ENCODE measurements around the gene RCAN3. TPM values are rescaled to one million over a fixed set of nuclear protein-coding genes. Genes with fewer than 3 reads are reported as not detected.

The RCAN3 gene
- total and polyA plus RNA-seq, 2 of the 13 experiments (the other 11 are each of a cell fraction or from before 2014, with no cell fraction given), result 12.2 to 13.3 TPM

- TF ChIP-seq, protein P1, sequence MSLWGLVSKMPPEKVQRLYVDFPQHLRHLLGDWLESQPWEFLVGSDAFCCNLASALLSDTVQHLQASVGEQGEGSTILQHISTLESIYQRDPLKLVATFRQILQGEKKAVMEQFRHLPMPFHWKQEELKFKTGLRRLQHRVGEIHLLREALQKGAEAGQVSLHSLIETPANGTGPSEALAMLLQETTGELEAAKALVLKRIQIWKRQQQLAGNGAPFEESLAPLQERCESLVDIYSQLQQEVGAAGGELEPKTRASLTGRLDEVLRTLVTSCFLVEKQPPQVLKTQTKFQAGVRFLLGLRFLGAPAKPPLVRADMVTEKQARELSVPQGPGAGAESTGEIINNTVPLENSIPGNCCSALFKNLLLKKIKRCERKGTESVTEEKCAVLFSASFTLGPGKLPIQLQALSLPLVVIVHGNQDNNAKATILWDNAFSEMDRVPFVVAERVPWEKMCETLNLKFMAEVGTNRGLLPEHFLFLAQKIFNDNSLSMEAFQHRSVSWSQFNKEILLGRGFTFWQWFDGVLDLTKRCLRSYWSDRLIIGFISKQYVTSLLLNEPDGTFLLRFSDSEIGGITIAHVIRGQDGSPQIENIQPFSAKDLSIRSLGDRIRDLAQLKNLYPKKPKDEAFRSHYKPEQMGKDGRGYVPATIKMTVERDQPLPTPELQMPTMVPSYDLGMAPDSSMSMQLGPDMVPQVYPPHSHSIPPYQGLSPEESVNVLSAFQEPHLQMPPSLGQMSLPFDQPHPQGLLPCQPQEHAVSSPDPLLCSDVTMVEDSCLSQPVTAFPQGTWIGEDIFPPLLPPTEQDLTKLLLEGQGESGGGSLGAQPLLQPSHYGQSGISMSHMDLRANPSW (CRISPR knock-in tag; IDR thresholded peaks at IDR 0.05; ENCODE audit: borderline replicate concordance), result no peak
- TF ChIP-seq NR2F2 (IDR thresholded peaks at IDR 0.05; ENCODE audit: borderline replicate concordance, low read depth) (peak; percentile 84), U2AF1 (optimal IDR thresholded peaks at IDR 0.05; ENCODE audit: low read depth, low read length) (no peak), CREB1 (IDR thresholded peaks at IDR 0.05) (no peak), CREB1 (CRISPR knock-in tag; IDR thresholded peaks at IDR 0.05) (peak; percentile 49), ESRRA (CRISPR knock-in tag; IDR thresholded peaks at IDR 0.05; ENCODE audit: low read depth) (0 out of 2 replicates have a peak, but pooled peaks have one; percentile 63), HOXA3 (CRISPR knock-in tag; IDR thresholded peaks at IDR 0.05) (no peak), ZNF501 (CRISPR knock-in tag; IDR thresholded peaks at IDR 0.05) (peak; percentile 44; the same call in 1 of the 2 replicates), RELA (CRISPR knock-in tag; IDR thresholded peaks at IDR 0.05) (no peak), KDM3A (CRISPR knock-in tag; IDR thresholded peaks at IDR 0.05; ENCODE audit: low read depth) (no peak), TCF12 (IDR thresholded peaks at IDR 0.05) (no peak), TCF12 (CRISPR knock-in tag; IDR thresholded peaks at IDR 0.05) (no peak), HNF4G (IDR thresholded peaks at IDR 0.05; ENCODE audit: borderline replicate concordance, low read depth, low read length) (peak; percentile 55; the same call in 1 of the 2 replicates), HNF4G (CRISPR knock-in tag; IDR thresholded peaks at IDR 0.05; ENCODE audit: borderline replicate concordance, low read depth) (no peak), ZSCAN25 (CRISPR knock-in tag; IDR thresholded peaks at IDR 0.05) (no peak), ZNF431 (CRISPR knock-in tag; IDR thresholded peaks at IDR 0.05; ENCODE audit: borderline replicate concordance, low read depth) (no peak), LCORL (IDR thresholded peaks at IDR 0.05) (no peak), LCORL (CRISPR knock-in tag; IDR thresholded peaks at IDR 0.05) (0 out of 2 replicates have a peak, but pooled peaks have one; percentile 49), SMYD3 (CRISPR knock-in tag; IDR thresholded peaks at IDR 0.05) (no peak)
- TF ChIP-seq, protein P2, sequence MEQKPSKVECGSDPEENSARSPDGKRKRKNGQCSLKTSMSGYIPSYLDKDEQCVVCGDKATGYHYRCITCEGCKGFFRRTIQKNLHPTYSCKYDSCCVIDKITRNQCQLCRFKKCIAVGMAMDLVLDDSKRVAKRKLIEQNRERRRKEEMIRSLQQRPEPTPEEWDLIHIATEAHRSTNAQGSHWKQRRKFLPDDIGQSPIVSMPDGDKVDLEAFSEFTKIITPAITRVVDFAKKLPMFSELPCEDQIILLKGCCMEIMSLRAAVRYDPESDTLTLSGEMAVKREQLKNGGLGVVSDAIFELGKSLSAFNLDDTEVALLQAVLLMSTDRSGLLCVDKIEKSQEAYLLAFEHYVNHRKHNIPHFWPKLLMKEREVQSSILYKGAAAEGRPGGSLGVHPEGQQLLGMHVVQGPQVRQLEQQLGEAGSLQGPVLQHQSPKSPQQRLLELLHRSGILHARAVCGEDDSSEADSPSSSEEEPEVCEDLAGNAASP (CRISPR knock-in tag; IDR thresholded peaks at IDR 0.05; ENCODE audit: borderline replicate concordance), result peak; percentile 61; the same call in 1 of the 2 replicates
- TF ChIP-seq, protein P3, sequence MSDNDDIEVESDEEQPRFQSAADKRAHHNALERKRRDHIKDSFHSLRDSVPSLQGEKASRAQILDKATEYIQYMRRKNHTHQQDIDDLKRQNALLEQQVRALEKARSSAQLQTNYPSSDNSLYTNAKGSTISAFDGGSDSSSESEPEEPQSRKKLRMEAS (IDR thresholded peaks at IDR 0.05), result 0 out of 2 replicates have a peak, but pooled peaks have one; percentile 12
- TF ChIP-seq, protein P4, sequence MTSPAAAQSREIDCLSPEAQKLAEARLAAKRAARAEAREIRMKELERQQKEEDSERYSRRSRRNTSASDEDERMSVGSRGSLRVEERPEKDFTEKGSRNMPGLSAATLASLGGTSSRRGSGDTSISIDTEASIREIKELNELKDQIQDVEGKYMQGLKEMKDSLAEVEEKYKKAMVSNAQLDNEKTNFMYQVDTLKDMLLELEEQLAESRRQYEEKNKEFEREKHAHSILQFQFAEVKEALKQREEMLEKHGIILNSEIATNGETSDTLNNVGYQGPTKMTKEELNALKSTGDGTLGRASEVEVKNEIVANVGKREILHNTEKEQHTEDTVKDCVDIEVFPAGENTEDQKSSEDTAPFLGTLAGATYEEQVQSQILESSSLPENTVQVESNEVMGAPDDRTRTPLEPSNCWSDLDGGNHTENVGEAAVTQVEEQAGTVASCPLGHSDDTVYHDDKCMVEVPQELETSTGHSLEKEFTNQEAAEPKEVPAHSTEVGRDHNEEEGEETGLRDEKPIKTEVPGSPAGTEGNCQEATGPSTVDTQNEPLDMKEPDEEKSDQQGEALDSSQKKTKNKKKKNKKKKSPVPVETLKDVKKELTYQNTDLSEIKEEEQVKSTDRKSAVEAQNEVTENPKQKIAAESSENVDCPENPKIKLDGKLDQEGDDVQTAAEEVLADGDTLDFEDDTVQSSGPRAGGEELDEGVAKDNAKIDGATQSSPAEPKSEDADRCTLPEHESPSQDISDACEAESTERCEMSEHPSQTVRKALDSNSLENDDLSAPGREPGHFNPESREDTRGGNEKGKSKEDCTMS (CRISPR knock-in tag; conservative IDR thresholded peaks at IDR 0.05), result no peak
These were observed 85.9 kb downstream of the RCAN3 start (continued) for GRCh38 chr1:24588573-24588972.

All from HepG2 (cell line).